ENCODE results near the gene IFI27.

Gene IFI27

DNA sequence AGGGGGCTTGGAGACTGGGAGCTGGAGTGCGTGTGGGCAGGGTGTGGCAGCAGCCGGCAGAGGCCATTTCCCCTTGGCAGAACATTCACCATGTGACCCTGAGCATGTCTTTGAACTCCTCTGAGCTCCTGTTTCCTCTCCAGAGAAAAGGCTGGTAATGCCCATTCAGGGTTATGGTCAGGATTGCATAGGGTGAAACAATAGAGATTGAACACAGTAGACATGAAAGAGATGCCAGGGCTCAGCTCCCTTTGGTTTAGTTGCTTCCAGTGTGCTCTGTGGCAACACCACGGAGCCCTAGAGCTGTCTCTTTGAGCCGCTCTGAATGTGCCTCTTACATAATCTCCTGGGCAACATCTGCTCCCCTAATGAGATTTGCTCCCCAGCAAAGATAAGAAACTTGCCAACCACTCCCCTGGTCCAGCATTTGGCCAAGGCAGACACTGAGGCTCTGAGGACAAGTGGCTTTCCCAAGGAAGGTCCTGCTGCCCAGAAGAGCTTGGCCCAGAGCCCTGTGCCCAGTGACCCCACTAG, 4.6 kb downstream of the IFI27 start:
- Histone ChIP-seq H3K9me3 (ENCODE audit: control insufficient read depth, insufficient read depth, low read depth, low read length) (no peaks in the 10 kb centered on the region), H3K4me3 (ENCODE audit: low read depth, low read length) (no peak overlapping the region), H3K36me3 (ENCODE audit: control insufficient read depth in 2 of 2, insufficient read depth in 1 of 2, low read length in 2 of 2) (no peaks in the 10 kb centered on the region), H3K27ac (ENCODE audit: extremely low read depth, low read depth, low read length) (no peak overlapping the region), H3K4me1 (ENCODE audit: control insufficient read depth, insufficient read depth, low read length) (peaks cover 3% of the 10 kb centered on the region; the same call in 1 of the 2 replicates)
- POLR2A ChIA-PET = no interaction called here
- CTCF ChIA-PET = interaction anchor here (0.9 to 1.4 kb wide), 2 partner anchors 14 to 17 kb away, joined by 3 to 7 read pairs; partner anchors contain the start of gene IFI27L2
- TF ChIP-seq ZNF426 (tag by site-specific recombination; IDR thresholded peaks at IDR 0.05) (no peak), ZNF354C (tag by site-specific recombination; IDR thresholded peaks at IDR 0.05; ENCODE audit: borderline replicate concordance, low read depth) (no peak), GLIS1 (tag by site-specific recombination; IDR thresholded peaks at IDR 0.05) (peak; percentile 61), IKZF3 (tag by site-specific recombination; IDR thresholded peaks at IDR 0.05) (no peak), ZNF792 (tag by site-specific recombination; IDR thresholded peaks at IDR 0.05) (no peak), ZNF555 (tag by site-specific recombination; conservative IDR thresholded peaks at IDR 0.05) (no peak), ZFHX2 (tag by site-specific recombination; conservative IDR thresholded peaks at IDR 0.05) (0 out of 2 replicates have a peak, but pooled peaks have one; percentile 8)
- TF ChIP-seq, protein P1, sequence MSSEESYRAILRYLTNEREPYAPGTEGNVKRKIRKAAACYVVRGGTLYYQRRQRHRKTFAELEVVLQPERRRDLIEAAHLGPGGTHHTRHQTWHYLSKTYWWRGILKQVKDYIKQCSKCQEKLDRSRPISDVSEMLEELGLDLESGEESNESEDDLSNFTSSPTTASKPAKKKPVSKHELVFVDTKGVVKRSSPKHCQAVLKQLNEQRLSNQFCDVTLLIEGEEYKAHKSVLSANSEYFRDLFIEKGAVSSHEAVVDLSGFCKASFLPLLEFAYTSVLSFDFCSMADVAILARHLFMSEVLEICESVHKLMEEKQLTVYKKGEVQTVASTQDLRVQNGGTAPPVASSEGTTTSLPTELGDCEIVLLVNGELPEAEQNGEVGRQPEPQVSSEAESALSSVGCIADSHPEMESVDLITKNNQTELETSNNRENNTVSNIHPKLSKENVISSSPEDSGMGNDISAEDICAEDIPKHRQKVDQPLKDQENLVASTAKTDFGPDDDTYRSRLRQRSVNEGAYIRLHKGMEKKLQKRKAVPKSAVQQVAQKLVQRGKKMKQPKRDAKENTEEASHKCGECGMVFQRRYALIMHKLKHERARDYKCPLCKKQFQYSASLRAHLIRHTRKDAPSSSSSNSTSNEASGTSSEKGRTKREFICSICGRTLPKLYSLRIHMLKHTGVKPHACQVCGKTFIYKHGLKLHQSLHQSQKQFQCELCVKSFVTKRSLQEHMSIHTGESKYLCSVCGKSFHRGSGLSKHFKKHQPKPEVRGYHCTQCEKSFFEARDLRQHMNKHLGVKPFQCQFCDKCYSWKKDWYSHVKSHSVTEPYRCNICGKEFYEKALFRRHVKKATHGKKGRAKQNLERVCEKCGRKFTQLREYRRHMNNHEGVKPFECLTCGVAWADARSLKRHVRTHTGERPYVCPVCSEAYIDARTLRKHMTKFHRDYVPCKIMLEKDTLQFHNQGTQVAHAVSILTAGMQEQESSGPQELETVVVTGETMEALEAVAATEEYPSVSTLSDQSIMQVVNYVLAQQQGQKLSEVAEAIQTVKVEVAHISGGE (tag by site-specific recombination; conservative IDR thresholded peaks at IDR 0.05; ENCODE audit: low read depth) = no peak
- TF ChIP-seq, protein P2, sequence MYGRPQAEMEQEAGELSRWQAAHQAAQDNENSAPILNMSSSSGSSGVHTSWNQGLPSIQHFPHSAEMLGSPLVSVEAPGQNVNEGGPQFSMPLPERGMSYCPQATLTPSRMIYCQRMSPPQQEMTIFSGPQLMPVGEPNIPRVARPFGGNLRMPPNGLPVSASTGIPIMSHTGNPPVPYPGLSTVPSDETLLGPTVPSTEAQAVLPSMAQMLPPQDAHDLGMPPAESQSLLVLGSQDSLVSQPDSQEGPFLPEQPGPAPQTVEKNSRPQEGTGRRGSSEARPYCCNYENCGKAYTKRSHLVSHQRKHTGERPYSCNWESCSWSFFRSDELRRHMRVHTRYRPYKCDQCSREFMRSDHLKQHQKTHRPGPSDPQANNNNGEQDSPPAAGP (tag by site-specific recombination; IDR thresholded peaks at IDR 0.05) = no peak

DNA sequence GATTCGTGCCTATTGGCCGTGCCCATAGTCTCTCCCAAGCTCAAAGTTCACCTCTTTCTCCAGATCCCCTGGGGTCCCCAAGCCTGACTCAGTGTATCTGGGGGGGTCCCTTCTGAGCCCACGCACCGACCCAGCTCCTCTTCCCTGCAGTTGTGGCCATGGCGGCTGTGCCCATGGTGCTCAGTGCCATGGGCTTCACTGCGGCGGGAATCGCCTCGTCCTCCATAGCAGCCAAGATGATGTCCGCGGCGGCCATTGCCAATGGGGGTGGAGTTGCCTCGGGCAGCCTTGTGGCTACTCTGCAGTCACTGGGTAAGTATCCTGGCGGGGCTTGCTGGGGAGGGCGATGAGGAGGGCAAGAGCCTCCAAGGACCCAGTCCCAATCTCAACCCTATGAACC, 5.1 kb downstream of the IFI27 start:
- Histone ChIP-seq H3K4me3 (ENCODE audit: low read depth, low read length) (no peak overlapping the region), H3K36me3 (ENCODE audit: control insufficient read depth in 2 of 2, insufficient read depth in 1 of 2, low read length in 2 of 2) (no peaks in the 10 kb centered on the region), H3K9me3 (ENCODE audit: control insufficient read depth, insufficient read depth, low read depth, low read length) (no peaks in the 10 kb centered on the region), H3K4me1 (ENCODE audit: control insufficient read depth, insufficient read depth, low read length) (peaks cover 3% of the 10 kb centered on the region; the same call in 1 of the 2 replicates), H3K27ac (ENCODE audit: extremely low read depth, low read depth, low read length) (no peak overlapping the region)
- CTCF ChIA-PET = interaction anchor here (1.4 kb wide), 1 partner anchor 17 kb away, joined by 7 read pairs; no protein-coding TSS in a partner anchor
- no peak for TF ChIP-seq ZNF701 (tag by site-specific recombination; IDR thresholded peaks at IDR 0.05)
- TF ChIP-seq ZSCAN23 (tag by site-specific recombination; IDR thresholded peaks at IDR 0.05) = no peak
- TF ChIP-seq ZNF112 (tag by site-specific recombination; IDR thresholded peaks at IDR 0.05) = no peak
- TF ChIP-seq ZNF140 (tag by site-specific recombination; IDR thresholded peaks at IDR 0.05) = no peak
- TF ChIP-seq, protein P1 (tag by site-specific recombination; conservative IDR thresholded peaks at IDR 0.05; ENCODE audit: low read depth) = no peak
- TF ChIP-seq, protein P3, sequence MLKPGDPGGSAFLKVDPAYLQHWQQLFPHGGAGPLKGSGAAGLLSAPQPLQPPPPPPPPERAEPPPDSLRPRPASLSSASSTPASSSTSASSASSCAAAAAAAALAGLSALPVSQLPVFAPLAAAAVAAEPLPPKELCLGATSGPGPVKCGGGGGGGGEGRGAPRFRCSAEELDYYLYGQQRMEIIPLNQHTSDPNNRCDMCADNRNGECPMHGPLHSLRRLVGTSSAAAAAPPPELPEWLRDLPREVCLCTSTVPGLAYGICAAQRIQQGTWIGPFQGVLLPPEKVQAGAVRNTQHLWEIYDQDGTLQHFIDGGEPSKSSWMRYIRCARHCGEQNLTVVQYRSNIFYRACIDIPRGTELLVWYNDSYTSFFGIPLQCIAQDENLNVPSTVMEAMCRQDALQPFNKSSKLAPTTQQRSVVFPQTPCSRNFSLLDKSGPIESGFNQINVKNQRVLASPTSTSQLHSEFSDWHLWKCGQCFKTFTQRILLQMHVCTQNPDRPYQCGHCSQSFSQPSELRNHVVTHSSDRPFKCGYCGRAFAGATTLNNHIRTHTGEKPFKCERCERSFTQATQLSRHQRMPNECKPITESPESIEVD (tag by site-specific recombination; IDR thresholded peaks at IDR 0.05) = no peak
- TF ChIP-seq ZNF596 (tag by site-specific recombination; IDR thresholded peaks at IDR 0.05) = no peak
- TF ChIP-seq ZNF24 (tag by site-specific recombination; IDR thresholded peaks at IDR 0.05) = no peak
- TF ChIP-seq ZNF670 (tag by site-specific recombination; IDR thresholded peaks at IDR 0.05; ENCODE audit: low read depth) = no peak
- no peak for TF ChIP-seq RBAK (tag by site-specific recombination; IDR thresholded peaks at IDR 0.05)
- no peak for TF ChIP-seq ZNF837 (tag by site-specific recombination; IDR thresholded peaks at IDR 0.05)
- TF ChIP-seq ZNF157 (tag by site-specific recombination; IDR thresholded peaks at IDR 0.05) = no peak
- TF ChIP-seq, protein P4, sequence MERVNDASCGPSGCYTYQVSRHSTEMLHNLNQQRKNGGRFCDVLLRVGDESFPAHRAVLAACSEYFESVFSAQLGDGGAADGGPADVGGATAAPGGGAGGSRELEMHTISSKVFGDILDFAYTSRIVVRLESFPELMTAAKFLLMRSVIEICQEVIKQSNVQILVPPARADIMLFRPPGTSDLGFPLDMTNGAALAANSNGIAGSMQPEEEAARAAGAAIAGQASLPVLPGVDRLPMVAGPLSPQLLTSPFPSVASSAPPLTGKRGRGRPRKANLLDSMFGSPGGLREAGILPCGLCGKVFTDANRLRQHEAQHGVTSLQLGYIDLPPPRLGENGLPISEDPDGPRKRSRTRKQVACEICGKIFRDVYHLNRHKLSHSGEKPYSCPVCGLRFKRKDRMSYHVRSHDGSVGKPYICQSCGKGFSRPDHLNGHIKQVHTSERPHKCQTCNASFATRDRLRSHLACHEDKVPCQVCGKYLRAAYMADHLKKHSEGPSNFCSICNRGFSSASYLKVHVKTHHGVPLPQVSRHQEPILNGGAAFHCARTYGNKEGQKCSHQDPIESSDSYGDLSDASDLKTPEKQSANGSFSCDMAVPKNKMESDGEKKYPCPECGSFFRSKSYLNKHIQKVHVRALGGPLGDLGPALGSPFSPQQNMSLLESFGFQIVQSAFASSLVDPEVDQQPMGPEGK (tag by site-specific recombination; IDR thresholded peaks at IDR 0.05) = no peak
- TF ChIP-seq ZNF48 (tag by site-specific recombination; IDR thresholded peaks at IDR 0.05) = no peak
- TF ChIP-seq ZNF677 (tag by site-specific recombination; IDR thresholded peaks at IDR 0.05) = no peak
- no peak for TF ChIP-seq ZNF830 (tag by site-specific recombination; IDR thresholded peaks at IDR 0.05; ENCODE audit: low read depth)
- POLR2A ChIA-PET = no interaction called here

Measured in HEK293 (cell line).